Measurements from ENCODE around the gene HNRNPLL. TPM values are rescaled to one million over a fixed set of nuclear protein-coding genes. Genes with fewer than 3 reads are reported as not detected.

The HNRNPLL gene
- total and polyA plus RNA-seq, 4 donors: 7.7 to 18.3 (median 13.1) TPM

GRCh38 chr2:38535744-38536506, 66.8 kb downstream of the HNRNPLL start:
- no peak overlapping the region for H3K27ac ChIP-seq (ENCODE audit: low read depth in 1 of 2, low read length in 2 of 2)
- H3K27me3 ChIP-seq (ENCODE audit: control insufficient read depth in 4 of 4, insufficient read depth in 4 of 4, low read length in 3 of 4): no peaks in the 10 kb centered on the region
- H3K36me3 ChIP-seq (ENCODE audit: control insufficient read depth in 4 of 4, insufficient read depth in 3 of 4, low read depth in 1 of 4, low read length in 3 of 4): no peaks in the 10 kb centered on the region
- peak; percentile 88 for DNase-seq (ENCODE audit: low spot score)
- 5% methylated on average over 53 of the region's 53 CpGs for WGBS
- no peak overlapping the region for H3K9ac ChIP-seq (ENCODE audit: low read depth in 1 of 2, low read length in 2 of 2)
- H3K4me1 ChIP-seq (ENCODE audit: control insufficient read depth in 4 of 4, insufficient read depth in 4 of 4, low read length in 3 of 4): peaks cover 0 to 5% (median 1%) of the 10 kb centered on the region in 4 donors
- no peaks in the 10 kb centered on the region for H3K9me3 ChIP-seq (ENCODE audit: control insufficient read depth in 4 of 4, low read length in 3 of 4)
- H3K4me3 ChIP-seq (ENCODE audit: low read depth in 1 of 3, low read length in 3 of 3): peak overlapping the region; percentile 49 to 73 (median 69)
- TF ChIP-seq, protein P1, sequence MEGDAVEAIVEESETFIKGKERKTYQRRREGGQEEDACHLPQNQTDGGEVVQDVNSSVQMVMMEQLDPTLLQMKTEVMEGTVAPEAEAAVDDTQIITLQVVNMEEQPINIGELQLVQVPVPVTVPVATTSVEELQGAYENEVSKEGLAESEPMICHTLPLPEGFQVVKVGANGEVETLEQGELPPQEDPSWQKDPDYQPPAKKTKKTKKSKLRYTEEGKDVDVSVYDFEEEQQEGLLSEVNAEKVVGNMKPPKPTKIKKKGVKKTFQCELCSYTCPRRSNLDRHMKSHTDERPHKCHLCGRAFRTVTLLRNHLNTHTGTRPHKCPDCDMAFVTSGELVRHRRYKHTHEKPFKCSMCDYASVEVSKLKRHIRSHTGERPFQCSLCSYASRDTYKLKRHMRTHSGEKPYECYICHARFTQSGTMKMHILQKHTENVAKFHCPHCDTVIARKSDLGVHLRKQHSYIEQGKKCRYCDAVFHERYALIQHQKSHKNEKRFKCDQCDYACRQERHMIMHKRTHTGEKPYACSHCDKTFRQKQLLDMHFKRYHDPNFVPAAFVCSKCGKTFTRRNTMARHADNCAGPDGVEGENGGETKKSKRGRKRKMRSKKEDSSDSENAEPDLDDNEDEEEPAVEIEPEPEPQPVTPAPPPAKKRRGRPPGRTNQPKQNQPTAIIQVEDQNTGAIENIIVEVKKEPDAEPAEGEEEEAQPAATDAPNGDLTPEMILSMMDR (IDR thresholded peaks at IDR 0.05; ENCODE audit: low read depth, low read length, missing input control): peak; percentile 77
- TF ChIP-seq HNF4A (conservative IDR thresholded peaks at IDR 0.05): no peak
- TF ChIP-seq SP1 (IDR thresholded peaks at IDR 0.05): no peak
- no peak for TF ChIP-seq GABPA (IDR thresholded peaks at IDR 0.05 in 1 of 2, conservative IDR thresholded peaks at IDR 0.05 in 1 of 2)
- TF ChIP-seq FOXA1 (IDR thresholded peaks at IDR 0.05): no peak
- TF ChIP-seq RAD21 (IDR thresholded peaks at IDR 0.05): peak; percentile 77 to 90
- no peak for TF ChIP-seq REST (IDR thresholded peaks at IDR 0.05)
- TF ChIP-seq NR2F2 (IDR thresholded peaks at IDR 0.05): no peak
- TF ChIP-seq, protein P2, sequence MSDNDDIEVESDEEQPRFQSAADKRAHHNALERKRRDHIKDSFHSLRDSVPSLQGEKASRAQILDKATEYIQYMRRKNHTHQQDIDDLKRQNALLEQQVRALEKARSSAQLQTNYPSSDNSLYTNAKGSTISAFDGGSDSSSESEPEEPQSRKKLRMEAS (IDR thresholded peaks at IDR 0.05): no peak
- TF ChIP-seq EGR1 (IDR thresholded peaks at IDR 0.05; ENCODE audit: low read depth in 2 of 2): no peak
- no peak for TF ChIP-seq FOXA2 (IDR thresholded peaks at IDR 0.05)
- peak; percentile 43 for TF ChIP-seq YY1 (IDR thresholded peaks at IDR 0.05)
- TF ChIP-seq JUND (IDR thresholded peaks at IDR 0.05): no peak
- TF ChIP-seq TAF1 (conservative IDR thresholded peaks at IDR 0.05): no peak
- TF ChIP-seq RXRA (IDR thresholded peaks at IDR 0.05): no peak
- TF ChIP-seq, protein P3, sequence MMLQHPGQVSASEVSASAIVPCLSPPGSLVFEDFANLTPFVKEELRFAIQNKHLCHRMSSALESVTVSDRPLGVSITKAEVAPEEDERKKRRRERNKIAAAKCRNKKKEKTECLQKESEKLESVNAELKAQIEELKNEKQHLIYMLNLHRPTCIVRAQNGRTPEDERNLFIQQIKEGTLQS (IDR thresholded peaks at IDR 0.05): no peak
- TF ChIP-seq HNF4G (IDR thresholded peaks at IDR 0.05): no peak

DNA sequence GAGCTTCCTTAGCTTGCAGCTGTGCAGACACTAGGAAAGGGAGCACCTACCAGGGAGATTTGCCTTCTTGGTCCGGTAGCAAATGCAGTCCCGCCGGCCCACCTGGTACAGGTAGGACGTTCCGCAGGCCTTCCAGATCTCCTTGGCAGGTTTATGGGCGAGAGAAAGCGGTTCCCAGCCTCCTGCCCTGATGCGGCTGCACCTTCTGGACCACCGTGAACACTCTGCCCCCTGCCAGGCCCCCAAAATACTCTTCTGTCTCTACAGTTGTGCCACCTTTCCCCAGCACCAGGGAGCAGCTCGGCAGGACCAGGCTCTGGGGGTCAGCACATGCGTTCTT, 67.4 kb downstream of the HNRNPLL start:
- Histone ChIP-seq H3K4me1 (ENCODE audit: control insufficient read depth in 4 of 4, insufficient read depth in 4 of 4, low read length in 3 of 4) (peaks cover 0 to 5% (median 1%) of the 10 kb centered on the region in 4 donors), H3K27ac (ENCODE audit: low read depth in 1 of 2, low read length in 2 of 2) (no peak overlapping the region), H3K27me3 (ENCODE audit: control insufficient read depth in 4 of 4, insufficient read depth in 4 of 4, low read length in 3 of 4) (no peaks in the 10 kb centered on the region), H3K36me3 (ENCODE audit: control insufficient read depth in 4 of 4, insufficient read depth in 3 of 4, low read depth in 1 of 4, low read length in 3 of 4) (no peaks in the 10 kb centered on the region), H3K9me3 (ENCODE audit: control insufficient read depth in 4 of 4, low read length in 3 of 4) (no peaks in the 10 kb centered on the region), H3K9ac (ENCODE audit: low read depth in 1 of 2, low read length in 2 of 2) (no peak overlapping the region), H3K4me3 (ENCODE audit: low read depth in 1 of 3, low read length in 3 of 3) (no peak overlapping the region)
- 83% methylated on average over 11 of the region's 11 CpGs for WGBS
- DNase-seq (ENCODE audit: low spot score): no peak
- no peak for TF ChIP-seq SP1 (IDR thresholded peaks at IDR 0.05)
- no peak for TF ChIP-seq JUND (IDR thresholded peaks at IDR 0.05)
- no peak for TF ChIP-seq EGR1 (IDR thresholded peaks at IDR 0.05; ENCODE audit: low read depth in 2 of 2)
- TF ChIP-seq, protein P3 (IDR thresholded peaks at IDR 0.05): no peak
- no peak for TF ChIP-seq RXRA (IDR thresholded peaks at IDR 0.05)
- no peak for TF ChIP-seq YY1 (IDR thresholded peaks at IDR 0.05)
- TF ChIP-seq FOXA2 (IDR thresholded peaks at IDR 0.05): no peak
- TF ChIP-seq REST (IDR thresholded peaks at IDR 0.05): no peak
- no peak for TF ChIP-seq GABPA (IDR thresholded peaks at IDR 0.05 in 1 of 2, conservative IDR thresholded peaks at IDR 0.05 in 1 of 2)
- no peak for TF ChIP-seq FOXA1 (IDR thresholded peaks at IDR 0.05)
- no peak for TF ChIP-seq RAD21 (IDR thresholded peaks at IDR 0.05)
- TF ChIP-seq, protein P1 (IDR thresholded peaks at IDR 0.05; ENCODE audit: low read depth, low read length, missing input control): no peak
- no peak for TF ChIP-seq TAF1 (conservative IDR thresholded peaks at IDR 0.05)
- no peak for TF ChIP-seq NR2F2 (IDR thresholded peaks at IDR 0.05)

Data from liver (tissue), 9 donors.